ENCODE data around the gene SULT1E1. TPM values are rescaled to one million over a fixed set of nuclear protein-coding genes. Genes with fewer than 3 reads are reported as not detected.
A peak's percentile ranks its signal among the peaks of the same experiment; 100 is the strongest.

SULT1E1 gene
- total and polyA plus RNA-seq, 4 donors, result 1.8 to 63.0 (median 20.4) TPM

DNA sequence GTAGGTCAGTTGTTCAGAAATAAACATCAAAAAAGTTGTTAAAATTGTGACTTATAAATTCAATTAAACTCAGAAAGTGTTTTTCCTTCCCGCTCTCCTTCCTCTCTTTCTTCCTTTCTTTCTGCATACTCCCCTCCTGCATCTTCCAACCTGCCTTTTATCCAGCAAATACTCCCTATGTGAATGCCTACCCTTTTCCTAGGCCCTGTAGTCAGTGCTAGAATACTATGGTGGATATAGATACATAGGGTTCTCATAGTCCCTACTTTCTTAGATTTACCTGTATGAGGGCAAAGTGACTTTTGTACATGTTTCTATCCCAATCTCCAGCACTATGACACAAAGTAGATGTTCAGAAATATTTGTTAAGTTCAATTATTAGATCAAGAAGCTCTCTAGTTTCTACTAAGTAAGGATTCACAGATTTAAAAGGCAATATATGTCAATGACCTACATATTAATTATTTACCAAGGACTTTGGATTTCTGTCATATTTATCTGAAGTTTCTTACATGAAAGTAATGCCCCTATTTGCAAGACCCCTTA is 732 bp downstream of the SULT1E1 start:
- peak overlapping the region; percentile 0 to 66 (median 66) for H3K4me3 ChIP-seq (ENCODE audit: low read depth in 1 of 3, low read length in 3 of 3)
- H3K9me3 ChIP-seq (ENCODE audit: control insufficient read depth in 4 of 4, low read length in 3 of 4), result no peaks in the 10 kb centered on the region
- no peak for DNase-seq (ENCODE audit: low spot score)
- TF ChIP-seq FOXA2 (IDR thresholded peaks at IDR 0.05) (no peak), TAF1 (conservative IDR thresholded peaks at IDR 0.05) (no peak), EGR1 (IDR thresholded peaks at IDR 0.05; ENCODE audit: low read depth in 2 of 2) (no peak), SP1 (IDR thresholded peaks at IDR 0.05) (no peak), HNF4A (conservative IDR thresholded peaks at IDR 0.05) (no peak), FOXA1 (IDR thresholded peaks at IDR 0.05) (no peak)
- TF ChIP-seq, protein P1, sequence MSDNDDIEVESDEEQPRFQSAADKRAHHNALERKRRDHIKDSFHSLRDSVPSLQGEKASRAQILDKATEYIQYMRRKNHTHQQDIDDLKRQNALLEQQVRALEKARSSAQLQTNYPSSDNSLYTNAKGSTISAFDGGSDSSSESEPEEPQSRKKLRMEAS (IDR thresholded peaks at IDR 0.05), result no peak
- WGBS, result 79% methylated on average over 1 of the region's 1 CpG
- H3K9ac ChIP-seq (ENCODE audit: low read depth in 1 of 2, low read length in 2 of 2), result peak overlapping the region; percentile 66 to 75
- peaks cover 0 to 41% (median 12%) of the 10 kb centered on the region in 4 donors for H3K4me1 ChIP-seq (ENCODE audit: control insufficient read depth in 4 of 4, insufficient read depth in 4 of 4, low read length in 3 of 4)
- H3K27ac ChIP-seq (ENCODE audit: low read depth in 1 of 2, low read length in 2 of 2), result peak overlapping the region; percentile 51 to 72
- no peaks in the 10 kb centered on the region for H3K36me3 ChIP-seq (ENCODE audit: control insufficient read depth in 4 of 4, insufficient read depth in 3 of 4, low read depth in 1 of 4, low read length in 3 of 4)
- H3K27me3 ChIP-seq (ENCODE audit: control insufficient read depth in 4 of 4, insufficient read depth in 4 of 4, low read length in 3 of 4), result no peaks in the 10 kb centered on the region

DNA sequence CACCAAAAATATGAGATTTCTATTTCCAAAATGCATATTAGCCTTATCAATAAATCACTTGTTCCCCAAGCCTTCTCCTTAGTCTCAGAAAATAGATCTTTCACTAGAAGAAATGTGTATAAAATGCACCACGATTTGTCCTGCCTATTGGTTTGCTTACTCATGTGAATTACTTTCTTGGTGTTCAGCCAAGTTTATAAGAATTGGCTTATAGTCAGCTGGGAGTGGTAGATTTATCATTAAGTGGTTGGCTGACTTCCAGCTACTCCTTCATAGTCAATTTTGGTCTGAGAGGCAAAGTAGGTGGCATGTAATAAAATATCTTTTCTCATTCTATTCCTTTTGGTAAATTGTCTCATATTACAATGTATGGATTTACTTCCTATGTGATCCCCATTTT is 1.3 kb downstream of the SULT1E1 start:
- TF ChIP-seq HNF4G (IDR thresholded peaks at IDR 0.05) (no peak), NR2F2 (IDR thresholded peaks at IDR 0.05) (no peak), JUND (IDR thresholded peaks at IDR 0.05) (no peak), GABPA (IDR thresholded peaks at IDR 0.05 in 1 of 2, conservative IDR thresholded peaks at IDR 0.05 in 1 of 2) (no peak), EGR1 (IDR thresholded peaks at IDR 0.05; ENCODE audit: low read depth in 2 of 2) (no peak), FOXA1 (IDR thresholded peaks at IDR 0.05) (no peak), SP1 (IDR thresholded peaks at IDR 0.05) (no peak), RXRA (IDR thresholded peaks at IDR 0.05) (no peak), FOXA2 (IDR thresholded peaks at IDR 0.05) (no peak), YY1 (IDR thresholded peaks at IDR 0.05) (no peak), RAD21 (IDR thresholded peaks at IDR 0.05) (no peak), HNF4A (conservative IDR thresholded peaks at IDR 0.05) (no peak), TAF1 (conservative IDR thresholded peaks at IDR 0.05) (no peak)
- TF ChIP-seq, protein P2, sequence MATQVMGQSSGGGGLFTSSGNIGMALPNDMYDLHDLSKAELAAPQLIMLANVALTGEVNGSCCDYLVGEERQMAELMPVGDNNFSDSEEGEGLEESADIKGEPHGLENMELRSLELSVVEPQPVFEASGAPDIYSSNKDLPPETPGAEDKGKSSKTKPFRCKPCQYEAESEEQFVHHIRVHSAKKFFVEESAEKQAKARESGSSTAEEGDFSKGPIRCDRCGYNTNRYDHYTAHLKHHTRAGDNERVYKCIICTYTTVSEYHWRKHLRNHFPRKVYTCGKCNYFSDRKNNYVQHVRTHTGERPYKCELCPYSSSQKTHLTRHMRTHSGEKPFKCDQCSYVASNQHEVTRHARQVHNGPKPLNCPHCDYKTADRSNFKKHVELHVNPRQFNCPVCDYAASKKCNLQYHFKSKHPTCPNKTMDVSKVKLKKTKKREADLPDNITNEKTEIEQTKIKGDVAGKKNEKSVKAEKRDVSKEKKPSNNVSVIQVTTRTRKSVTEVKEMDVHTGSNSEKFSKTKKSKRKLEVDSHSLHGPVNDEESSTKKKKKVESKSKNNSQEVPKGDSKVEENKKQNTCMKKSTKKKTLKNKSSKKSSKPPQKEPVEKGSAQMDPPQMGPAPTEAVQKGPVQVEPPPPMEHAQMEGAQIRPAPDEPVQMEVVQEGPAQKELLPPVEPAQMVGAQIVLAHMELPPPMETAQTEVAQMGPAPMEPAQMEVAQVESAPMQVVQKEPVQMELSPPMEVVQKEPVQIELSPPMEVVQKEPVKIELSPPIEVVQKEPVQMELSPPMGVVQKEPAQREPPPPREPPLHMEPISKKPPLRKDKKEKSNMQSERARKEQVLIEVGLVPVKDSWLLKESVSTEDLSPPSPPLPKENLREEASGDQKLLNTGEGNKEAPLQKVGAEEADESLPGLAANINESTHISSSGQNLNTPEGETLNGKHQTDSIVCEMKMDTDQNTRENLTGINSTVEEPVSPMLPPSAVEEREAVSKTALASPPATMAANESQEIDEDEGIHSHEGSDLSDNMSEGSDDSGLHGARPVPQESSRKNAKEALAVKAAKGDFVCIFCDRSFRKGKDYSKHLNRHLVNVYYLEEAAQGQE (IDR thresholded peaks at IDR 0.05), result no peak
- TF ChIP-seq, protein P3, sequence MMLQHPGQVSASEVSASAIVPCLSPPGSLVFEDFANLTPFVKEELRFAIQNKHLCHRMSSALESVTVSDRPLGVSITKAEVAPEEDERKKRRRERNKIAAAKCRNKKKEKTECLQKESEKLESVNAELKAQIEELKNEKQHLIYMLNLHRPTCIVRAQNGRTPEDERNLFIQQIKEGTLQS (IDR thresholded peaks at IDR 0.05), result no peak
- TF ChIP-seq, protein P4, sequence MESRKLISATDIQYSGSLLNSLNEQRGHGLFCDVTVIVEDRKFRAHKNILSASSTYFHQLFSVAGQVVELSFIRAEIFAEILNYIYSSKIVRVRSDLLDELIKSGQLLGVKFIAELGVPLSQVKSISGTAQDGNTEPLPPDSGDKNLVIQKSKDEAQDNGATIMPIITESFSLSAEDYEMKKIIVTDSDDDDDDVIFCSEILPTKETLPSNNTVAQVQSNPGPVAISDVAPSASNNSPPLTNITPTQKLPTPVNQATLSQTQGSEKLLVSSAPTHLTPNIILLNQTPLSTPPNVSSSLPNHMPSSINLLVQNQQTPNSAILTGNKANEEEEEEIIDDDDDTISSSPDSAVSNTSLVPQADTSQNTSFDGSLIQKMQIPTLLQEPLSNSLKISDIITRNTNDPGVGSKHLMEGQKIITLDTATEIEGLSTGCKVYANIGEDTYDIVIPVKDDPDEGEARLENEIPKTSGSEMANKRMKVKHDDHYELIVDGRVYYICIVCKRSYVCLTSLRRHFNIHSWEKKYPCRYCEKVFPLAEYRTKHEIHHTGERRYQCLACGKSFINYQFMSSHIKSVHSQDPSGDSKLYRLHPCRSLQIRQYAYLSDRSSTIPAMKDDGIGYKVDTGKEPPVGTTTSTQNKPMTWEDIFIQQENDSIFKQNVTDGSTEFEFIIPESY (IDR thresholded peaks at IDR 0.05), result no peak
- WGBS, result 5% methylated on average over 1 of the region's 1 CpG
- H3K9ac ChIP-seq (ENCODE audit: low read depth in 1 of 2, low read length in 2 of 2), result peak overlapping the region; percentile 49 to 66

More for the DNA sequence above, 1.3 kb downstream of the SULT1E1 start:
- H3K4me1 ChIP-seq (ENCODE audit: control insufficient read depth in 4 of 4, insufficient read depth in 4 of 4, low read length in 3 of 4), result peaks cover 0 to 41% (median 12%) of the 10 kb centered on the region in 4 donors
- H3K27ac ChIP-seq (ENCODE audit: low read depth in 1 of 2, low read length in 2 of 2), result peak overlapping the region; percentile 51 to 72
- H3K36me3 ChIP-seq (ENCODE audit: control insufficient read depth in 4 of 4, insufficient read depth in 3 of 4, low read depth in 1 of 4, low read length in 3 of 4), result peaks cover 0 to 4% (median 0%) of the 10 kb centered on the region in 4 donors
- H3K27me3 ChIP-seq (ENCODE audit: control insufficient read depth in 4 of 4, insufficient read depth in 4 of 4, low read length in 3 of 4), result no peaks in the 10 kb centered on the region
- peak overlapping the region; percentile 0 to 73 (median 66) for H3K4me3 ChIP-seq (ENCODE audit: low read depth in 1 of 3, low read length in 3 of 3)
- no peak for DNase-seq (ENCODE audit: low spot score)
- H3K9me3 ChIP-seq (ENCODE audit: control insufficient read depth in 4 of 4, low read length in 3 of 4), result no peaks in the 10 kb centered on the region
